GM03348 (cell line): ENCODE results near the gene ARHGAP10.
"Not testable (repeated sequence)": the region's sequence is repeated elsewhere in the genome, so short reads cannot be mapped to it uniquely, and the experiment has no call there.

Experiments used
- DNase-seq: peaks from one replicate; pipeline ENCODE4 v3.0.0; 2012; ENCODE audit warnings: low spot score

The ARHGAP10 gene

DNA sequence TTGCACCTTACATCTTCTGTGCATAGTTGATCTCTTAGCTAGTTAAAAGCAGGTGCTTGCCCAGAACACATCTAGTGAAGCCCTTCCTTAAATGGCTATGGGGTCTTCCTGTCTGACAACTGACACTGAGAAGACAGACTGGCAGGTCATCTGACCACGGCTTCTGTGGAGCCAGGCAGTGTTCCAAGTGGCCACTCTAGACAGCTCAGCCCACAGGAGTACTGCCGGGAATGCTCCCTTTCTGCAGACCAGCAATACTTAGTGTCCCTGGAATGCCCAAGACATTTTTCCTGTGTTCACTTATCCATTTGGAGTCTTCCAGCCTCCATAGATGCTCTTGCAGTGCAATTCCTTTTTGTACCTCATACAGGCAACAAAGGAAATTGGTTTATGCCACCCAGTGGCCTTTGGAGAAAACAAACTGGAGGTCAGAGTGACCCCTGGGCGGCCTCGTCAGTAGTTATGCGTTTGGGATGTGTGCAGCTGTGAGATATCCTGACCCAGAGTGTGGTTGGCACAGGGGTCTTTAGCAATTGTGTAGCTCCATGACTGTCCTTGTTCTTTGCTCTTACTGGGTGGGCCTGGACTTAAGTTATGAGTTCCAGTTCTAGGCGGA is 335.5 kb downstream of the ARHGAP10 start:
- DNase-seq, result no peak

DNA sequence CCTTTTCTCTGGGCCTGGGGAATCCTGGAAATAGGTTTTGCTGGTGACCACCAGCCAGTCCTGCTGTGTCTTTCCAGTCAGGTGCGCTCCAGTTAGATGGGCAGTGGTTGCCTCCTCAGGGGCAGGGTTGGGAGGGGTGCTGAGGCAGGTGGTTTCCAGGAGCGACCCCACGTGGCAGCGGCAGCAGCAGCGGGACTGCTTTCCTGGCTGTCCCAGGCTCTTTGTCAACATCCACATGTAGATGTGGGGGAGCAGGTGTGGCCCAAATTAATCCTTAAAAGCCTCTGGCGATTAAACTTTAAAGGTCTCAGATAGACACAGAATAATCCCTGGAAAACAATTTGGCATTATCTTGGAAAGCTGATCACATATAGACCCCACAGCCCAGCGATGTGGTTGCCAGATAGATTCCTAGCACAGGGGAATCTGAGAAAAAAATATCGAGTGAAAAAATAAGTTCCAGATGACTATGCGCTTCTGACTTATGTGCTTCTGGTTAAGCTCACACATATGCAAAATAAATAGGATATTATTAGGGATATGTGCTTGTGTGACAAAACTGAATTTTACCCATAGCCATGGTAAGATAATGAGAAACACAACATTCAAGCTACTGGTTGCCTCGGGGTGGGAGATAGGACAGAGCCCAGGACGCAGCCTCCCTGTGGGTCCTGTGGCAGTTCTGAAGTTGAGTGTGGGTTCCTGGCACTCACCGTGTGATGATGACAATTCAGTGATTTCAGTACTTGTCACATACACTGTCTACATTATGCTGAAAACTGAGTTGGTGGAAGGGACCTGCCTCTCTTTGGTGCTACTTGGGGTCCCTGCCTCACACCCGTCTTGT is 336.4 kb downstream of the ARHGAP10 start:
- no peak for DNase-seq

DNA sequence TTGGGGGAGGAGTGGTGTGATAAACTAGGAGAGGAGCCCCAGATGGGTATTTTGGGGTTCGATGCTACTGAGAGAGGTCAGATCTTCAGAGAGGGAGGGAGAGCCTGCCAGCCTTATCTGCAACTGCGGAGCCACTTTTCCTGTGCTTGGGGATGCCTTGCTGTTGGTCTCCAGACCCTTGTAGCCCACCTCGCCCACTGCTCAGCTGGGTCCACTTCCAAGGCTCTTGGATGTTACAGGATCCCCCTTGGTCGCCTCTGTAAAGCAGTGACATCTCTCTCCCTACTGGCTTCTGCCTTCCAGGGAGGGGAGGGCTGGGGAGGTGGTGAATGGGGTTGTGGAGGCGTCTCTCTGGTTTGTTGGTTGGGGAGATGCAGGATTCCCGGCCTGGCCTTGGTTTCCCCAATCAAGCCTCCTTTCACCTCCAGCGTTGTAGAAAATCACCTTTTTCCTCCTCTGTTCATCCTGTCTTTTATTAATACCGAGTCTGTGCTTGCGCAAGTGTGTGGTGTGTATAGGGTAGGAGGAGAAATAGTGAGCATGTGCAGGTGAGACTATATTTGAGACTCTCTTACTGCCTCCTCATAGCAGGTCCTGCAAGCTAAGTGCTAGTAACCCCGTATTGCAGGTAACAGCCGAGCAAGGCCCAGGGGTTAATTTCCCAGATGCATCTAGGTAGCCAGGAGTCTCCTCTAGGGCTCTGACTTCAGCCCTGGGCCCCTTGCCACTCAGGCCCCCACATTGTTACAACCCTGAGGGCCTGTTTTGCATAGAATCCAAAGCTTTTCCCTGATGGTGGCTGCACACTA is 337.4 kb downstream of the ARHGAP10 start:
- no peak for DNase-seq

DNA sequence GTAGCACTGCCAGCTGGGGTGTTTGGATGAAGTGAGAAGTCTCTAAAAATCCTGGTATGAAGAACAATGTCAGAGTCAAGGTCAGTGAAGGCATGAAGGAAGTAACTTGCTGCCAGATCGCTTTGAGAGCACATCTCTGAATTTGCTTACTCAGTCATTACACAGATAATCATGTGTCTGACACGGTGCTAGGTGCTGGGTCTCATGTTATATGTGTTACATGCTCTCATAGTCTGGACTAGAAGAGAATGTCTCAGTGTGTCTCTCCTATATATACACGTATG is 337.9 kb downstream of the ARHGAP10 start:
- no peak for DNase-seq

DNA sequence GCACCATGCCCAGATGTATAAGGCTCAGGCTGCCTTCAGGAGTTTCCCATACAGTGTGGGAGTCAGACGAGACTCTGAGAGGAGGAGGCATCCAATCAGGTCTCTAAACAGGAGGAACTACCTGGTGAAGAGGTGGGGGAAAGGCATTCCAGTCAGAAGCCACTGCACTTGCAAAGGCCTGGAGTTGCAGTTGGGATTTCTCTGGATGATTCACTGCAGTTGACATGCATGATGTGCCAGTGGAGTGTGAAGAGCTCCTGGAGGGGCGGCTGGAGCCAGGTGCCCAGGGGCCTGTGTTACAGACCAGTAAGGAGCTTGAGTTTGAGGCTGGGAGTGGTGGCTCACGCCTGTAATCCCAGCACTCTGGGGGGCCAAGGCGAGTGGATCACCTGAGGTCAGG is 339.1 kb downstream of the ARHGAP10 start:
- DNase-seq, result no peak

DNA sequence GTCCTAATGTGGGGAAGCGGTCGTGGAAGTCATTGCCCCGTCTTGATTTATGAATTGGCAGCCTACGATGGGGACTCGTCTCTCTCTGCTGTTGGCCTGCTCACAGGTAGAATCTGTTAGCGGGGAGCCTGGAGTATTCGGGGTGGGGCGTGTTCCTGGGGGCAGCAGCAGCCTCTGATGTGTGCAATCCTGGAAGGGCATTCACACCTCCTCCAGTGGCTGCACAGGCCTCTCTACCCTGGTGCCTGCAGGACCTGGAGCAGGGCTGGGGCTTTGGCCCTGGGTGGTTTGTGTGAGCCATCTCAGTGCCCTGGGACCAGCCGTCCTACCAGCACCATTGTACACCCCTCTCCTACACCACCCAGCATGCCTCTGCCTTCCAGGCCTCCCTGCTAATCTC is 340.9 kb downstream of the ARHGAP10 start:
- no peak for DNase-seq

DNA sequence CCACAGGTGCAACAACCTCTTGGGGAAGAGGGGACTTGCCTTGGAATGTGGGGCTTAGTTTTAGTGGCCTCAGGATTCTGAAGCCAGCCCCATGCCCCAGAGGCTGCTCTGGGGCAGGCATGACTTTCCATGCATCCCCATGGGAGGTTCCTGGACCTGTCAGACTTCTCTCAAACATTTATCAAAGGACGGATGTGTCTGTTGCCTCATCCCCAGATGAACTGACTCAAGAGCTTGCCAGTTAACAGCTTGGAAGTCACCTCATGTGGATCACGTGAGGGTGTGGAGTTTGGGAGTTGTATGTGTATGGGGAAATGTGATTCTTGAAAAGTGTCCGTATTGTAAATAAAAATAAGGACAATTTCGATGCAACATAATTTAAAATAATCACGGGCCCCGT is 341.5 kb downstream of the ARHGAP10 start:
- DNase-seq, result no peak

DNA sequence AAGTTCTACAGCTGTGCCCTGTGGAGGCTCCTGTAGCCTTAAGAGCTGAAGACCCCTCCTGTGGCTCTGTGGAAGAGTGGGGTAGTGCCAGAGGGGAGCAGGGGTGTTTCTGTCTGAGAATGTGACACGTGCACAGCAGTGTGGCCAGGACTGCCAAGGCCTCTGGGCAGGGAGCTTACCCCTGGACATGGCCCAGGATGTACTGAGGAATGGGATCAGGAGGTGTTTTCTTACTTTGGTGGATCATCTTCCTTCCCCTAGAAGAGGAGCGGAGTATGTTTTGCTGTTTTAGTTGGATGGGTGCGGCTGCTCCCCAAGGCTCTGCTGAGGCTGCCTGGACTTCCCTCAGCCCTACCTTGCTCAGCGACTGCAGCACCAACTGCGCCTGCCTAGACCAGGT is 342.6 kb downstream of the ARHGAP10 start:
- no peak for DNase-seq

DNA sequence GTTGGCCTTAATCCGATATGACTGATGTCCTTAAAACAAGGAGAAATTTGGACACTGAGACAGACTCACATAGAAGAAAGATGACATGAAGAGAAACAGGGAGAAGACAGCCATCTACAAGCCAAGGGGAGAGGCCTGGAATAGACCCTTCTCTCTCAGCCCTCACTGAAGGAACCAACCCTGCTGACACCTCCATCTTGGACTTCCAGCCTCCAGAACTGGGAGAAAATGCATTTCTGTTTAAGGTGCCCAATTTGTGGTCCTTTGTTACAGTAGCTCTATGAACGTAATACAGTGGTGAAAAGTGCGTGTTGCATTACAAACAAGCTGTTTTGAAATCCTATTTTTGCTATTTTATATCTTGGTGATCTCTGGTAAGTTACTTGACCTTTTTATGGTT is 343.6 kb downstream of the ARHGAP10 start:
- DNase-seq, result no peak

DNA sequence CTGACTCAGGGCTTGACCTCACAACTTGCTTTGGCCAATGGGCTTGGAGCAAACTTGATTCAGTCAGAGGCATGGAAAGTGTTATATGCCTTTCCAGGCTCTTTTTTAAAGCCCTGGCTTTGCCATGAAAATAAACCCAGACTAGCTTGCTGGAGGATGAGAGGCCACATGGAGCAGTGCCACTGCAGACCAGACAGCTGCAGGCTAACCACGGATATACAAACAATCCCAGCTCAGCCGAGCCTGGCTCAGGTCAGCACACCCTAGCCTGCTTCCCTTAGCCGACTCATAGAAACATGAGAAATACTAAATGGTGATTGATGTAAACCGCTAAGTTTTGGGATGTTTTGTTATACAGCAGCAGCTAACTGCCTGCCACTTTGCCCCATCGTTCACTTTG is 345.1 kb downstream of the ARHGAP10 start:
- DNase-seq, result no peak

DNA sequence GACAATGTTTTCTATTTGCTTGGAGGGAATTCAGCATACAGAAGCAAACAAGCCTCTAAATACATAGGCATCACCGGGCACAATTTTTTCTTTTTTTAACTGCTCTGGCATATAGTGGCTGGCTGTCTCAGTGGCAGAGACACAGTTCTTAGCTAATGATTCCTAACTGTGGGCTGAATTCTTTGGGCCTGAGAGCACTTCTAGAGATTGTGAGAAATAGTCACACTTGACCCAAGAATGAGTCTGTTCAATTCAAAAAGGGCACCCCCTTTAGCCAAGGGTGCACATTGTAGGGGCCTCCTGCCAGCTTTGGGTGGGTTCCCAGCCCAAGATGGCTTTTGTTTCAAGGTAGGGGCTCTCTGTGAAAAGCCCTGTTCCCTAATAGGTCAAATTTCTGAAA is 345.7 kb downstream of the ARHGAP10 start:
- DNase-seq, result no peak

DNA sequence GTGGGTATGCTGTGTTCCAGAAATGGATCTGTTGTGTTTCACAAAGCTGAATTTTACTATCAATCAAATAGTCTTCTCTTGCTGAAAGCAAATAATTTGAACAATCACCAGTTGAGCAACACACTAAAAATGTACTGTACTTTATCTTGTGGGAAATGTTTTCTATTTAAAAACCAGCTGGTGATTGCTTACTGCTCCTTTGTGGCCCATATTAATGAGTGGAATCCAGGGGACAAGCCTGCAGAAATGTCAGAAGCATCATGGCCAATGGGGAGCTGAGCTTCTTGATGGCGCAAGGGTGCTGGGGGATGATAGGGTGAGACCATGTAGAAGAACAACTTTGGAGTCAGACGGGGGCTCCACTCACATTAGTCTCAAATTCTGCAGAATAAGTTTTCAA is 346.2 kb downstream of the ARHGAP10 start:
- DNase-seq, result no peak

DNA sequence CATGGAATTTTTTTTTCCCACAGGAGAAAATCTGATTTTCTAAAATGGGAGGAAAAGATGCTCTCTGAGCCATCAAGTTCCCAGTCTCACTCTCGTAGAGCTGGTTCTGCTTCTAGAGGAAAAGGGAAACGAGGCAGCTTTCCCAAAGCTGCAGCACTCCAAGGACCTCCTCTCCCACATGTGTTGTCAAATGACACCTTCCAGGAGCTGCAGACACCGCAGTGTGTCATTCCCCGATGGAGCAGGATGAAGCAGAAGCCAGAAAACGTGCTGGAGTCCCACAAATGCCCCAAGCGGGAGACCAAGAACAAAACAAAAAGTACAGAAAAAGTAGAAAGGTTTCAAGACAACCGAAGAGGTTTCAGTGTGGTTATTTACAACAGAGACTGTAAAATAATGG is 348.1 kb downstream of the ARHGAP10 start:
- no peak for DNase-seq

DNA sequence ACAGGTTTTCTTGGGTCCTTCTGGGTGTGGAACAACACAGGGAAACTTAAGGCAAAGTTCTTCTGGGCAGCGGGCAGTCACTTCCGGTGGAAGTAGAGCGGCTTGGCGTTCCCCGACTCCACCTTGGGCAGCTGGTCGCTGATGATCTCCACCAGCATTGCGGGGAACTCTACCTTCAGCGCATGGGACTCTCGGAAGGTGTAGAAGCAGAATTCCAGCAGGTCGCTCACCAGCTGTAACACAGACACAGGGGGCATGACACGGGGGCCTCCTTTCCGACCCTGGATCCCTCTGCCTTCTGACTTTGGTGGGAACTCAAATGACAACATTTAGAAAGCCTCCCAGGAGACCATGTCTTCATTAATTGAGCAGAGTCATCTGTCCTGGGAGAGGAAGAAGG is 349.4 kb downstream of the ARHGAP10 start:
- no peak for DNase-seq

DNA sequence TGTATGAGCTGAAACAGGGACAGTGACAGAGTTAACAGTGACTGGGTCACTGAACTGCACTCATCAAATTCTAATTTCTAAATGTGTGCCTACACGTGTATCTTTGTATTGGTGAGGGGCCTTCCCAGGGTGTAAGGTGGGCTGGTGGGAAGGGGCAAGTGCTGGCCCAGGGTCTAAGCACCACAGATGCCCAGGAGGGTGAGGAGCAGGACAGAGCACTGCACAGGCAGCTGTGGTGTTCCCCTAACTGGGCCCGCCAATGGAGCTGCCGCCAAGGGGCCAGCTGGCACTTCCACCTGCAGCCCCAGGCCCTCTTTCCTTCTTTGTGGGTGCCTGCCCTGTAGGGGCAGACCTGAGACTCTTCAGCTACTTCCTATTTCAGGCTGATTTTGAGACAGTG is 349.9 kb downstream of the ARHGAP10 start:
- DNase-seq, result no peak

DNA sequence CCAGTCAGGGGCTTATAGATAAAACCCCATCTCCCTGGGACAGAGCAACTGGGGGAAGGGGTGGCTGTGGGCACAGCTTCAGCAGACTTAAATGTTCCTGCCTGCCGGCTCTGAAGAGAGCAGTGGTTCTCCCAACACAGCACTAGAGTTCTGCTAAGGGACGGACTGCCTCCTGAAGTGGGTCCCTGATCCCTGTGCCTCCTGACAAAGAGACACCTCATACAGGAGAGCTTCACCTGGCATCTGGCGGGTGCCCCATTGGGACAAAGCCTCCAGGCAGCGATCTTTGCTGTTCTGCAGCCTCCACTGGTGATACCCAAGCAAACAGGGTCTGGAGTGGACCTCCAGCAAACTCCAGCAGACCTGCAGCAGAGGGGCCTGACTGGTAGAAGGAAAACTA is 351.2 kb downstream of the ARHGAP10 start:
- DNase-seq, result not testable (repeated sequence)

DNA sequence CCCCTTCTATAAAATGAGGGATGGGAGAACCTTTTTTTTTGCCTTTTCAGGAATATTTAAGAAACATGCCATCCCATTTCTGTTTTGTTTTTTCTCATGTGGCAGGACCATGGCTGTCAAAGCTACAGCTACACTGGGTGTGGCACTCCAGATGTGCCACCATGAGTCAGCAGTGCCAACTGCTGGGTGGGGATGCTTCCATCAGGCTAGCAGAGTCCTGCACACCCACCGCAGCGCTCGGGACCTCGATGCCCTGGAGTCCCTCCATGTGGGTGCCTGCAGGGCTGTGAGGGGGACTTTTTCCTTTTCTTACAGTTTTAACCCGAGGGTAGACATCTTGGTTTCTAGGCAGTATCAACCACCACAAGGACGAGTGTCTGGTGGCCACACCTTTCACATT is 357.7 kb downstream of the ARHGAP10 start:
- no peak for DNase-seq

DNA sequence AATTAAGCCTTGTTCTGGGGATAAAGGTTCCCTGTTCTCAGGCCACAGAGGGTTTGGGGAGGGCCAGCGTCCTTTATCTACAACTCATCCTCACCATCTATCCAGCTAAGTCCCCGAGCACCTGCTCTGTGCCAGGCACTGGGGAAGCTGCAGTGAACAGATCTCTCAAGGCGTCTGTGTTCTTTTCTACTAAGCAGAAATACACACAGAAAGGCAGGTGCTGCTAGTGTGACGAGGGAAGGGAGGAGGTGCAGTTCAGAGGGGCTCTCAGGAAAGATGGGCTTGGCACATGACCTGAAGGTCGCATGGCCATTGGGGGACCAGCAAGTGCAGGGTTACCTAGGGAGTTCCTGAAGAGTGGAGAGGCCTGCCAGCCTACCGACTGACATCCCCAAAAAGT is 358.1 kb downstream of the ARHGAP10 start:
- no peak for DNase-seq

DNA sequence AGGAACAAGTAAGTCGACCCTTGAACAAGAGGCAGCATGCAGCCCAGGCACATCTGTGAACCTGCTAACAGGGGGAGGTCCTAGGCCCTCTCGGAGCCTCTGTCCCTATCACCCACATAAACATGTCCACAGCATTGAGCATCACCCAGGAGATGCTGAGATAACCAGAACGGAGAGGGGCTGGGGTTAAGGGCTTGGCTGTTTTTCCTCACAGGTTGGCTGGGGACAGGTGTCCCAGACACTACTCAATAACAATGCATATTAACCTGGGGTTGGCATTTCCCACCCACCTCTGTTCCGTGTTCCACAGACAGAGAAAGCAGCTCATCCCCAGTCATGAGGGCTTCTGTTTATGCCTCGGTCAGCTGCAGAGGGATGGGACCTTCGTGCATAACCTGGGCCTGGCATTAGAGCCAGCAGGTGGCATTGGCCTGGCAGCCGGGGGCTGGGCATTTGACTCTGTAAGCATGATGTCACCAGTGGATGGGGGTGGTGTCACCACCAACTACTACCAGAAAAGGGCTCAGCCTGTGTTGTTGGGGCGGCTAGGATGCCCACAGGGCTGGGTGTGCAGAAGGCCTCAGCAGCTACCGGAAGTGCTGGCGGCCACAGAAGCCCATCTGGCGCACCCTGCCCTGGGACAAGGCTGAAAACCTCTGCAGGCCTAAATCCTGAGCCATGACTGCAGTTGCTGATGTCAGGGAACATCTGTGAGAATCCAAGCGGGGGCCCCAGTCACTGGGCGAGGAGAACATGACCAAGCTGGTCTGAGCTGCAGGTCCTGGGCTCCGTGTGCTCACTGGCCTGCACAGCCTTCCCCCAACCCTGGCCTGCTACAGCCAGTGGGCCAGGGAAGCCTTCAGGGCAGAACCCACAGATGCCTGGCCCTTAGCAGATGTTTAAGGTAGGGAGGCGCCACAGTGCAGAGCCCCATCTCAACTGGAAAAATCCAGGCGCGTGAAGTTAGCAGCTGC is 358.9 kb downstream of the ARHGAP10 start:
- DNase-seq, result no peak

DNA sequence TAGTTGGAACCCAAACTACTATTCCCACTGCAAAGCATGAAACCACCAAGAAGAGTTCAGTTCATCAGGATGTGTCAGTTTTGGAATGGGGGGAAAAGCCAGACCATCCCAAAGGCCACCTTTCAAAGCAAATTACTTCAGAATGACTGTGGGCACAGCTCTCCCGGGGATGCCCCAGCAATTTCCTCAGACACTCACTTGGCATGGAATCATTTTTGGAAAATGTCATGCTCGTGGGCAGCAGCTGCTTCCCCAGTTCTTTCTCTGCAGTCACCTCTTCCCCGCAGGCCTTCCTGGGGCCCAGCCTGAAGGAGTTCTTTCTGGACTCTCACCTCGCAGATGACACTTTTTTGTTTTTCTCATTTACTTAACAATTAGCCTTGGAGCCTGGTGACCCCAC is 360.0 kb downstream of the ARHGAP10 start:
- DNase-seq, result no peak

DNA sequence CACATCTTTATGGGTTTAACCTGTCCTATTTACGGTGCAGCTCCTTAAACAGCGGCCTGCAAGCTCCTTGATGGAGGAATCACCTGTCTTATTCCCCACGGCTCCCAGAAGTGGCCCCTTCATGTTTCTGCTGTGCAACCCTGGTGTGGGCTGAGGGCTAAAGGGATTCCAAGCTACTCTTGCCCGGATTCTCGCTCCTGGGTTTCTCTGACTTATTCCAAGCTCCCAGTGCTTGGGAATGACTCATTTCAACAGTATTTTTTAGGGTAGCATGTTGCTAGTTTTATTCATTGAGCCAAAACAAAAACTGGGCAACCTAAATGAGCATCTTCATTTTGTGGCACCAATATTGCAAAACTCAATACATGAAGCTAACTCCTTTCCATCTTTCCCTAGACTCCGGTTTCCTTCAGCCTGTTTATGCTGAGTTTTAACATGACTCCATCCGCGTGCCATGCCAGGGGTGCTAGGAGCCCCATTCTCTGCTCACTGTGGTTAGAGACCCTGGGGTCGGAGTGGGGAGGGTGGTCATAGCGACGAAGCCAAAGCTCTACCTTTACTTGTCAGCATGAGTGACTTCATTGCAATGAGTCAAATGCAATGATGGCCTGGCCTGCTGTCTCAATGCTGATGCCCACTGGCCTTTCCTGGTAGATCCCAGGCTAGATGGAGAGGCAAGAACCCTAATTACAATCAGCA is 360.6 kb downstream of the ARHGAP10 start:
- DNase-seq, result no peak
